Measurements from ENCODE around the gene RERG. TPM values are rescaled to one million over a fixed set of nuclear protein-coding genes. Genes with fewer than 3 reads are reported as not detected.

The RERG gene
- total and polyA plus RNA-seq, 2 experiments from 2014 or later: 1.1 to 1.5 TPM

- no peak overlapping the region for H2AFZ ChIP-seq
- DNase-seq (ENCODE audit: low spot score) (no peak), ATAC-seq (no peak)
- Mint-ChIP-seq H3K4me3 (no peak overlapping the region), H3K27me3 (ENCODE audit: insufficient read depth, low read depth, poor library complexity) (no peaks in the 10 kb centered on the region), H3K27ac (peak overlapping the region; percentile 69; the same call in 1 of the 2 replicates), H3K9me3 (no peaks in the 10 kb centered on the region), H3K36me3 (ENCODE audit: low read depth) (no peaks in the 10 kb centered on the region), H3K4me1 (peaks cover 23% of the 10 kb centered on the region; the same call in 2 of the 3 replicates)
- peaks cover 18% of the 10 kb centered on the region; the same call in 1 of the 2 replicates for H3K4me1 ChIP-seq (ENCODE audit: insufficient read depth)
- H3K27ac ChIP-seq (ENCODE audit: low read depth): no peak overlapping the region
- H3K36me3 ChIP-seq (ENCODE audit: insufficient read depth): no peaks in the 10 kb centered on the region
- no peaks in the 10 kb centered on the region for H3F3A ChIP-seq (replicated peaks; ENCODE audit: low read depth)
- no peak overlapping the region for H3K4me3 ChIP-seq
- no peak for TF ChIP-seq POLR2AphosphoS5 (IDR thresholded peaks at IDR 0.05; ENCODE audit: low read depth)
- no peak for TF ChIP-seq STAT1 (IDR thresholded peaks at IDR 0.05; ENCODE audit: unreplicated experiment)
- no peak overlapping the region for H3K4me2 ChIP-seq
- no peaks in the 10 kb centered on the region for H4K20me1 ChIP-seq (replicated peaks; ENCODE audit: insufficient read depth)
- no peaks in the 10 kb centered on the region for H3K79me2 ChIP-seq (replicated peaks; ENCODE audit: insufficient read depth)
- H3K9me2 ChIP-seq (ENCODE audit: insufficient read depth): no peaks in the 10 kb centered on the region
- H3K27me3 ChIP-seq (ENCODE audit: insufficient read depth): no peaks in the 10 kb centered on the region
Observed at GRCh38 chr12:15208871-15209656, 12.2 kb downstream of the RERG start.

DNA sequence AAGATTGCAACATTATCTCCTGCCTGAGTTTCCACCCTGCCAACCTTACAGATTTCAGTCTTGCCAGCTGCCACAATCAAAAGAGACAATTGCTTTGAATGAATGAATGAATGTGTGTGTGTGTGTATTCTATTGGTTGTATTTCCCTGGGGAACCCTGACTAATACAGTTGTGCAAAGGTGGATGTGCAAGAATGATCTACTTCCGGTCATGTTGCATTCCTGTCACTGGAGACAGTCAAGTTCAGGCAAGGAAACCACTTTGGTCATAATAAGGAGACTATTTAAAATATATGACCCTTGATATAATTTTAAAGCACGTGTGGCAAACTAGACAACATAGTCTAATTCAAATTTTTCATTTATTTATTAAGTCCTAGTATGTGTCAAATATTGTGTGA lies 13.1 kb downstream of the RERG start:
- DNase-seq (ENCODE audit: low spot score): peak; percentile 17
- Histone ChIP-seq H3F3A (replicated peaks; ENCODE audit: low read depth) (no peaks in the 10 kb centered on the region), H3K27ac (ENCODE audit: low read depth) (no peak overlapping the region), H4K20me1 (replicated peaks; ENCODE audit: insufficient read depth) (no peaks in the 10 kb centered on the region), H3K4me3 (no peak overlapping the region), H3K4me1 (ENCODE audit: insufficient read depth) (peaks cover 18% of the 10 kb centered on the region; the same call in 1 of the 2 replicates), H3K4me2 (no peak overlapping the region), H3K27me3 (ENCODE audit: insufficient read depth) (no peaks in the 10 kb centered on the region), H2AFZ (no peak overlapping the region), H3K36me3 (ENCODE audit: insufficient read depth) (no peaks in the 10 kb centered on the region), H3K9me2 (ENCODE audit: insufficient read depth) (no peaks in the 10 kb centered on the region), H3K79me2 (replicated peaks; ENCODE audit: insufficient read depth) (no peaks in the 10 kb centered on the region)
- Mint-ChIP-seq H3K27me3 (ENCODE audit: insufficient read depth, low read depth, poor library complexity) (no peaks in the 10 kb centered on the region), H3K9me3 (no peaks in the 10 kb centered on the region), H3K4me1 (peaks cover 23% of the 10 kb centered on the region; the same call in 2 of the 3 replicates), H3K27ac (no peak overlapping the region), H3K4me3 (no peak overlapping the region), H3K36me3 (ENCODE audit: low read depth) (no peaks in the 10 kb centered on the region)
- no peak for ATAC-seq
- TF ChIP-seq JUNB (IDR thresholded peaks at IDR 0.05; ENCODE audit: unreplicated experiment) (no peak), ZNF114 (CRISPR knock-in tag; IDR thresholded peaks at IDR 0.05) (no peak), ZNF331 (CRISPR knock-in tag; IDR thresholded peaks at IDR 0.05; ENCODE audit: low read depth) (no peak), ZNF462 (CRISPR knock-in tag; IDR thresholded peaks at IDR 0.05) (no peak), CTCF (conservative IDR thresholded peaks at IDR 0.05; ENCODE audit: low read depth in 2 of 2) (peak; percentile 22 to 32; a peak in 2 of 4 replicates)
- TF ChIP-seq, protein P1, sequence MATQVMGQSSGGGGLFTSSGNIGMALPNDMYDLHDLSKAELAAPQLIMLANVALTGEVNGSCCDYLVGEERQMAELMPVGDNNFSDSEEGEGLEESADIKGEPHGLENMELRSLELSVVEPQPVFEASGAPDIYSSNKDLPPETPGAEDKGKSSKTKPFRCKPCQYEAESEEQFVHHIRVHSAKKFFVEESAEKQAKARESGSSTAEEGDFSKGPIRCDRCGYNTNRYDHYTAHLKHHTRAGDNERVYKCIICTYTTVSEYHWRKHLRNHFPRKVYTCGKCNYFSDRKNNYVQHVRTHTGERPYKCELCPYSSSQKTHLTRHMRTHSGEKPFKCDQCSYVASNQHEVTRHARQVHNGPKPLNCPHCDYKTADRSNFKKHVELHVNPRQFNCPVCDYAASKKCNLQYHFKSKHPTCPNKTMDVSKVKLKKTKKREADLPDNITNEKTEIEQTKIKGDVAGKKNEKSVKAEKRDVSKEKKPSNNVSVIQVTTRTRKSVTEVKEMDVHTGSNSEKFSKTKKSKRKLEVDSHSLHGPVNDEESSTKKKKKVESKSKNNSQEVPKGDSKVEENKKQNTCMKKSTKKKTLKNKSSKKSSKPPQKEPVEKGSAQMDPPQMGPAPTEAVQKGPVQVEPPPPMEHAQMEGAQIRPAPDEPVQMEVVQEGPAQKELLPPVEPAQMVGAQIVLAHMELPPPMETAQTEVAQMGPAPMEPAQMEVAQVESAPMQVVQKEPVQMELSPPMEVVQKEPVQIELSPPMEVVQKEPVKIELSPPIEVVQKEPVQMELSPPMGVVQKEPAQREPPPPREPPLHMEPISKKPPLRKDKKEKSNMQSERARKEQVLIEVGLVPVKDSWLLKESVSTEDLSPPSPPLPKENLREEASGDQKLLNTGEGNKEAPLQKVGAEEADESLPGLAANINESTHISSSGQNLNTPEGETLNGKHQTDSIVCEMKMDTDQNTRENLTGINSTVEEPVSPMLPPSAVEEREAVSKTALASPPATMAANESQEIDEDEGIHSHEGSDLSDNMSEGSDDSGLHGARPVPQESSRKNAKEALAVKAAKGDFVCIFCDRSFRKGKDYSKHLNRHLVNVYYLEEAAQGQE (IDR thresholded peaks at IDR 0.05; ENCODE audit: unreplicated experiment): no peak
